K562 (cell line): ENCODE results near the gene CACNA1A. TPM values are rescaled to one million over a fixed set of nuclear protein-coding genes. Genes with fewer than 3 reads are reported as not detected.
A peak's percentile ranks its signal among the peaks of the same experiment; 100 is the strongest.

Source experiments
- CBX1 ChIP-seq: sonication (generic); IDR thresholded peaks from 2 replicates; pipeline ENCODE4 v1.6.1; 2016; ENCODE audit warnings: antibody characterized with exemption, low read depth, mild to moderate bottlenecking
- HDAC8 ChIP-seq: fragments of 450-650 bp; IDR thresholded peaks from 2 replicates; pipeline ENCODE4 v1.6.1; 2016; ENCODE audit warnings: mild to moderate bottlenecking, missing genetic modification characterization, moderate library complexity, missing compliant biosample characterization
- LARP7 ChIP-seq: fragments of 450-650 bp; IDR thresholded peaks from 2 replicates; pipeline ENCODE4 v1.6.1; 2016
- LEF1 ChIP-seq: fragments of 450-650 bp; IDR thresholded peaks from 2 replicates; pipeline ENCODE4 v1.6.1; 2016; ENCODE audit warnings: mild to moderate bottlenecking
- POU5F1 ChIP-seq: fragments of 150-350 bp; IDR thresholded peaks from 2 replicates; pipeline ENCODE4 v1.6.1; 2014; ENCODE audit warnings: borderline replicate concordance, low read length, low read depth, mild to moderate bottlenecking; ENCODE audit not compliant: partially characterized antibody
- PTBP1 ChIP-seq: fragments of 200-400 bp; formaldehyde crosslinking; IDR thresholded peaks from 2 replicates; pipeline ENCODE4 v1.6.1; 2017; ENCODE audit warnings: low read depth, low read length
- RFX7 ChIP-seq: fragments of 250-450 bp; sonication (Bioruptor Pico); IDR thresholded peaks from 2 replicates; pipeline ENCODE4 v1.5.1; 2021; ENCODE audit warnings: mild to moderate bottlenecking
- SMAD2 ChIP-seq: fragments of 150-350 bp; IDR thresholded peaks from 2 replicates; pipeline ENCODE4 v1.6.1; 2014; ENCODE audit warnings: low read depth, mild to moderate bottlenecking, low read length
- TCFL5 ChIP-seq: fragments of 250-450 bp; sonication (Bioruptor Pico); conservative IDR thresholded peaks from 2 replicates; pipeline ENCODE4 v1.6.1; 2021; ENCODE audit warnings: mild to moderate bottlenecking, moderate library complexity, matching md5 sums
- ZKSCAN8 ChIP-seq: fragments of 200-800 bp; sonication (Bioruptor generic); IDR thresholded peaks from 2 replicates; pipeline ENCODE4 v1.6.1; 2016; ENCODE audit warnings: missing genetic modification characterization, missing compliant biosample characterization
- ZNF324 ChIP-seq: fragments of 250-450 bp; sonication (Bioruptor Pico); IDR thresholded peaks from 2 replicates; pipeline ENCODE4 v1.4.0; 2020; ENCODE audit warnings: mild to moderate bottlenecking
- polyA plus RNA-seq, 8 experiments: library from polyadenylated mRNA; depleted of rRNA in 4 of 8; stranded (reverse) in 5 of 8; unstranded in 3 of 8; fragments of >200 nt; fragmentation: Nextera tagmentation in 2 of 8; fragmentation: Illumina TruSeq in 1 of 8; extraction: Ambion mirVana in 2 of 8; extraction: Trizol in 1 of 8; gene quantifications; 2 replicates each; pipeline versions ENCODE4 v1.2.1 to v1.2.3, GENCODE V29; 2011 to 2014; ENCODE audit warnings: inconsistent platforms in 1 of 8, missing spikeins in 1 of 8
- total RNA-seq, 7 experiments: library from RNA; depleted of rRNA in 6 of 7; stranded (reverse); fragments of >200 nt in 6 of 7; fragmentation: Illumina TruSeq in 2 of 7; extraction: Trizol in 2 of 7; gene quantifications; 2 replicates each; pipeline versions ENCODE4 v1.2.1 to v1.2.3, GENCODE V29; 2011 to 2021; ENCODE audit warnings: low replicate concordance in 1 of 7
- TF ChIP-seq, protein P1 (sequence below): fragments of 450-650 bp; formaldehyde crosslinking; IDR thresholded peaks from 2 replicates; pipeline ENCODE4 v1.4.0; 2022; ENCODE audit warnings: missing genetic modification characterization
- TF ChIP-seq, protein P2 (sequence below): fragments of 250-450 bp; sonication (Bioruptor Pico); IDR thresholded peaks from 2 replicates; pipeline ENCODE4 v1.5.0; 2021; ENCODE audit warnings: mild to moderate bottlenecking, borderline replicate concordance
- TF ChIP-seq, protein P3 (sequence below): fragments of 250-450 bp; sonication (Bioruptor Pico); IDR thresholded peaks from 2 replicates; pipeline ENCODE4 v1.4.0; 2020; ENCODE audit warnings: borderline replicate concordance
- TF ChIP-seq, protein P4 (sequence below): sonication (generic); formaldehyde crosslinking; IDR thresholded peaks from 2 replicates; pipeline ENCODE4 v1.8.0; 2022; ENCODE audit warnings: mild to moderate bottlenecking, low read depth, missing genetic modification reagents

Gene CACNA1A
- total and polyA plus RNA-seq, 9 of the 15 experiments (the other 6 are each of a cell fraction or from before 2014, with no cell fraction given) = 0.03 to 0.20 (median 0.09) TPM; not detected in 1

DNA sequence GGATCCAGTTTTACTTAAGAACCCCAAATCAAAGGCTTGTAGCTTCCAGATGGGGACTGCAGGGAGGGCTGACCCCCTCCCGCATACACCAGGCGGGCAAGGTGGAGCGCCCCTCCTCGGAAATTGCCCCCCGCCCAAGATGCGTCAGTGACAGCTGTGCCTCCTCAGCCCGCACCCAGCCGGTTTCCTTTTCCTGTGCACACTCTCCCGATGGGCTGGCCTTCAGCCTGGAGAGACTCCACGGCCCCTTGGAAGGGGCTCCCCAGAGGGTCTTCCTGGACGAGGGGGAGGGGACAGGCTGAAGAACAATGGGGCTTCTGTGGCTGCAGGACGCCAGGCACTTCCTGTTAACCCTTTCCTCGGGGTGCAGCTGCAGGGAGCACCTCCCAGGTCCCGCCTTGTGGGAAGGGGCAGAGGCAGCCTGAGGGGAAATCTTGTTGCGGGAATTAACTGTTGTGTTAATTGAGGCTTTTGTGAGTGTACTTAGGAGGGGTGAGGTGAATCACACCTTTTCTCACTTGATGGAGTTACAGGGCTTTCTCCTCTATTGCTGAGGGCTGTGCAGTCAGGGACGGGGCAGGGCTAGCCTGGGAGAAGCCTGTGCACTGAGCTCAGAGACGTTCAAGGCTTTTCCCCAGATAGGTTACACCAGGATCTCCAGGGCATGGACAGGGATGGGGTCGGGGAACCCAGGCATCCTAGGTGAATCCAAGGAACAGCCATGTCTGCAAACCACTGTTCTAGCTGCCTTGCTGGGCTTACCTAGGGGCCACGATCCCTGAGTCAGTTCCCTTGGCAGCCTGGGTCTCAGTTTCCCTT is 341.7 kb downstream of the CACNA1A start (continued):
- TF ChIP-seq SMAD2 (no peak), HDAC8 (tag) (no peak), POU5F1 (no peak), PTBP1 (no peak), RFX7 (CRISPR knock-in tag) (no peak), ZKSCAN8 (0 out of 2 replicates have a peak, but pooled peaks have one; percentile 16), LARP7 (no peak), TCFL5 (CRISPR knock-in tag) (no peak), ZNF324 (CRISPR knock-in tag) (no peak), CBX1 (0 out of 2 replicates have a peak, but pooled peaks have one; percentile 55), LEF1 (no peak)
- TF ChIP-seq, protein P1, sequence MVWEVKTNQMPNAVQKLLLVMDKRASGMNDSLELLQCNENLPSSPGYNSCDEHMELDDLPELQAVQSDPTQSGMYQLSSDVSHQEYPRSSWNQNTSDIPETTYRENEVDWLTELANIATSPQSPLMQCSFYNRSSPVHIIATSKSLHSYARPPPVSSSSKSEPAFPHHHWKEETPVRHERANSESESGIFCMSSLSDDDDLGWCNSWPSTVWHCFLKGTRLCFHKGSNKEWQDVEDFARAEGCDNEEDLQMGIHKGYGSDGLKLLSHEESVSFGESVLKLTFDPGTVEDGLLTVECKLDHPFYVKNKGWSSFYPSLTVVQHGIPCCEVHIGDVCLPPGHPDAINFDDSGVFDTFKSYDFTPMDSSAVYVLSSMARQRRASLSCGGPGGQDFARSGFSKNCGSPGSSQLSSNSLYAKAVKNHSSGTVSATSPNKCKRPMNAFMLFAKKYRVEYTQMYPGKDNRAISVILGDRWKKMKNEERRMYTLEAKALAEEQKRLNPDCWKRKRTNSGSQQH = no peak
- TF ChIP-seq, protein P2, sequence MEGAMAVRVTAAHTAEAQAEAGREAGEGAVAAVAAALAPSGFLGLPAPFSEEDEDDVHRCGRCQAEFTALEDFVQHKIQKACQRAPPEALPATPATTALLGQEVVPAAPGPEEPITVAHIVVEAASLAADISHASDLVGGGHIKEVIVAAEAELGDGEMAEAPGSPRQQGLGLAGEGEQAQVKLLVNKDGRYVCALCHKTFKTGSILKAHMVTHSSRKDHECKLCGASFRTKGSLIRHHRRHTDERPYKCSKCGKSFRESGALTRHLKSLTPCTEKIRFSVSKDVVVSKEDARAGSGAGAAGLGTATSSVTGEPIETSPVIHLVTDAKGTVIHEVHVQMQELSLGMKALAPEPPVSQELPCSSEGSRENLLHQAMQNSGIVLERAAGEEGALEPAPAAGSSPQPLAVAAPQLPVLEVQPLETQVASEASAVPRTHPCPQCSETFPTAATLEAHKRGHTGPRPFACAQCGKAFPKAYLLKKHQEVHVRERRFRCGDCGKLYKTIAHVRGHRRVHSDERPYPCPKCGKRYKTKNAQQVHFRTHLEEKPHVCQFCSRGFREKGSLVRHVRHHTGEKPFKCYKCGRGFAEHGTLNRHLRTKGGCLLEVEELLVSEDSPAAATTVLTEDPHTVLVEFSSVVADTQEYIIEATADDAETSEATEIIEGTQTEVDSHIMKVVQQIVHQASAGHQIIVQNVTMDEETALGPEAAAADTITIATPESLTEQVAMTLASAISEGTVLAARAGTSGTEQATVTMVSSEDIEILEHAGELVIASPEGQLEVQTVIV (CRISPR knock-in tag) = no peak
- TF ChIP-seq, protein P3, sequence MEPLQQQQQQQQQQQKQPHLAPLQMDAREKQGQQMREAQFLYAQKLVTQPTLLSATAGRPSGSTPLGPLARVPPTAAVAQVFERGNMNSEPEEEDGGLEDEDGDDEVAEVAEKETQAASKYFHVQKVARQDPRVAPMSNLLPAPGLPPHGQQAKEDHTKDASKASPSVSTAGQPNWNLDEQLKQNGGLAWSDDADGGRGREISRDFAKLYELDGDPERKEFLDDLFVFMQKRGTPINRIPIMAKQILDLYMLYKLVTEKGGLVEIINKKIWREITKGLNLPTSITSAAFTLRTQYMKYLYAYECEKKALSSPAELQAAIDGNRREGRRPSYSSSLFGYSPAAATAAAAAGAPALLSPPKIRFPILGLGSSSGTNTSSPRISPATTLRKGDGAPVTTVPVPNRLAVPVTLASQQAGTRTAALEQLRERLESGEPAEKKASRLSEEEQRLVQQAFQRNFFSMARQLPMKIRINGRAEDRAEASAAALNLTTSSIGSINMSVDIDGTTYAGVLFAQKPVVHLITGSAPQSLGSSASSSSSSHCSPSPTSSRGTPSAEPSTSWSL (CRISPR knock-in tag) = no peak
- TF ChIP-seq, protein P4, sequence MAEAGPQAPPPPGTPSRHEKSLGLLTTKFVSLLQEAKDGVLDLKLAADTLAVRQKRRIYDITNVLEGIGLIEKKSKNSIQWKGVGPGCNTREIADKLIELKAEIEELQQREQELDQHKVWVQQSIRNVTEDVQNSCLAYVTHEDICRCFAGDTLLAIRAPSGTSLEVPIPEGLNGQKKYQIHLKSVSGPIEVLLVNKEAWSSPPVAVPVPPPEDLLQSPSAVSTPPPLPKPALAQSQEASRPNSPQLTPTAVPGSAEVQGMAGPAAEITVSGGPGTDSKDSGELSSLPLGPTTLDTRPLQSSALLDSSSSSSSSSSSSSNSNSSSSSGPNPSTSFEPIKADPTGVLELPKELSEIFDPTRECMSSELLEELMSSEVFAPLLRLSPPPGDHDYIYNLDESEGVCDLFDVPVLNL (CRISPR knock-in tag) = no peak
